Measurements from ENCODE around the gene RAVER2.

RAVER2 gene

GRCh38 chr1:64748706-64749105 is 3.8 kb downstream of the RAVER2 start:
- TF ChIP-seq, protein P1, sequence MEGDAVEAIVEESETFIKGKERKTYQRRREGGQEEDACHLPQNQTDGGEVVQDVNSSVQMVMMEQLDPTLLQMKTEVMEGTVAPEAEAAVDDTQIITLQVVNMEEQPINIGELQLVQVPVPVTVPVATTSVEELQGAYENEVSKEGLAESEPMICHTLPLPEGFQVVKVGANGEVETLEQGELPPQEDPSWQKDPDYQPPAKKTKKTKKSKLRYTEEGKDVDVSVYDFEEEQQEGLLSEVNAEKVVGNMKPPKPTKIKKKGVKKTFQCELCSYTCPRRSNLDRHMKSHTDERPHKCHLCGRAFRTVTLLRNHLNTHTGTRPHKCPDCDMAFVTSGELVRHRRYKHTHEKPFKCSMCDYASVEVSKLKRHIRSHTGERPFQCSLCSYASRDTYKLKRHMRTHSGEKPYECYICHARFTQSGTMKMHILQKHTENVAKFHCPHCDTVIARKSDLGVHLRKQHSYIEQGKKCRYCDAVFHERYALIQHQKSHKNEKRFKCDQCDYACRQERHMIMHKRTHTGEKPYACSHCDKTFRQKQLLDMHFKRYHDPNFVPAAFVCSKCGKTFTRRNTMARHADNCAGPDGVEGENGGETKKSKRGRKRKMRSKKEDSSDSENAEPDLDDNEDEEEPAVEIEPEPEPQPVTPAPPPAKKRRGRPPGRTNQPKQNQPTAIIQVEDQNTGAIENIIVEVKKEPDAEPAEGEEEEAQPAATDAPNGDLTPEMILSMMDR (IDR thresholded peaks at IDR 0.05; ENCODE audit: insufficient read depth, missing control alignments) = no peak
- DNase-seq (ENCODE audit: insufficient read length, low spot score) = no peak
- FAIRE-seq = no peak

GRCh38 chr1:64750092-64750491 is 5.2 kb downstream of the RAVER2 start:
- no peak for FAIRE-seq
- TF ChIP-seq, protein P1 (IDR thresholded peaks at IDR 0.05; ENCODE audit: insufficient read depth, missing control alignments) = no peak

DNA sequence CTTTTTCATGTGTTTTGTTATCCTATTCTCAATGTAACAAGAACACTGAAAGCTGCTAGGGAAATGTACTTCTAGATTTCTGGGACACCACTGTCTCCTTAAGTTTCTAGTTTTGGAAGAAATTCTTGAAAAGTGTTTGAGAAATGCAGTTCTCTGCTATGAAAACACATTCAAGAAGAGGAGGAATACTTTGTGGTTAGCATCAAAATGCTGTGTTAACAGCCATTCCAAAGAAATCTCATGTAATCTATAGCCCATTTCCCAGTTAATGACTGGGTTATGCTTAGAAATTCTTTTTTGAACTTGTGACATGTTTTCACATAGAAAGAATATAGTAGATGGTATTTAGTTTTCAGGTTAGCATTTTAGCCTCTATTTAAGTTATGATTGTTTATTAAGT is 6.0 kb downstream of the RAVER2 start:
- DNase-seq (ENCODE audit: insufficient read length, low spot score) (no peak), FAIRE-seq (no peak)
- TF ChIP-seq, protein P1 (IDR thresholded peaks at IDR 0.05; ENCODE audit: insufficient read depth, missing control alignments) = no peak

More at GRCh38 chr1:64750092-64750491, 5.2 kb downstream of the RAVER2 start:
- no peak for DNase-seq (ENCODE audit: insufficient read length, low spot score)

DNA sequence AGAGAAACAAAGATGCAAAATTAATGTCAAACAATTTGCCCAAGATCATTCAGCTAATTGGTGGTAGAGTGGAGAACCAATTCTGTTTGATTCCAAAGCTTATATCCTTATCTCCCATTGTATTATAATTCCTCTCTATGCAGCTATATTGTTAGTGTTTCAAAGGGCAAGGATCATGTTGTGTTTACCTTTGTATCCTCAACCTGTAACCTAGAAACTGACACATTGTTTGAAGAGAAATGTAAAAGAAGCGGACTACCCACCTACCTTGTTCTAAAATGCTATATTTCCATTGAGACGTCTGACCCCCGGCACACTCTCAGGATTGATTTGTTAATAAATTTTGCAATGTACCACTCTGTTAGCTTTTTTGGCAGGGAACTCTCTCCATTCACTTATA is 9.3 kb downstream of the RAVER2 start:
- DNase-seq (ENCODE audit: insufficient read length, low spot score) = no peak
- TF ChIP-seq, protein P1 (IDR thresholded peaks at IDR 0.05; ENCODE audit: insufficient read depth, missing control alignments) = no peak
- no peak for FAIRE-seq

- TF ChIP-seq, protein P1 (IDR thresholded peaks at IDR 0.05; ENCODE audit: insufficient read depth, missing control alignments) = no peak
- no peak for FAIRE-seq
- no peak for DNase-seq (ENCODE audit: insufficient read length, low spot score)
These were observed 10.5 kb downstream of the RAVER2 start for GRCh38 chr1:64755361-64755760.

- FAIRE-seq = no peak
- TF ChIP-seq, protein P1 (IDR thresholded peaks at IDR 0.05; ENCODE audit: insufficient read depth, missing control alignments) = no peak
- no peak for DNase-seq (ENCODE audit: insufficient read length, low spot score)
These were observed 11.9 kb downstream of the RAVER2 start for GRCh38 chr1:64756770-64757169.

- TF ChIP-seq, protein P1 (IDR thresholded peaks at IDR 0.05; ENCODE audit: insufficient read depth, missing control alignments) = no peak
These were observed 12.3 kb downstream of the RAVER2 start for GRCh38 chr1:64757213-64757612.

More at GRCh38 chr1:64757213-64757612, 12.3 kb downstream of the RAVER2 start:
- FAIRE-seq (no peak), DNase-seq (ENCODE audit: insufficient read length, low spot score) (no peak)

All from D721Med (cell line).